HG03060 (cell line): ENCODE measurements around the gene ATP6AP1.

ENCODE experiments used
- ATAC-seq: cut with Tn5 transposase; IDR thresholded peaks from one replicate; pipeline ENCODE4 v1.9.1; 2021; ENCODE audit warnings: low read depth, moderate number of reproducible peaks; ENCODE audit not compliant: unreplicated experiment

The ATP6AP1 gene

DNA sequence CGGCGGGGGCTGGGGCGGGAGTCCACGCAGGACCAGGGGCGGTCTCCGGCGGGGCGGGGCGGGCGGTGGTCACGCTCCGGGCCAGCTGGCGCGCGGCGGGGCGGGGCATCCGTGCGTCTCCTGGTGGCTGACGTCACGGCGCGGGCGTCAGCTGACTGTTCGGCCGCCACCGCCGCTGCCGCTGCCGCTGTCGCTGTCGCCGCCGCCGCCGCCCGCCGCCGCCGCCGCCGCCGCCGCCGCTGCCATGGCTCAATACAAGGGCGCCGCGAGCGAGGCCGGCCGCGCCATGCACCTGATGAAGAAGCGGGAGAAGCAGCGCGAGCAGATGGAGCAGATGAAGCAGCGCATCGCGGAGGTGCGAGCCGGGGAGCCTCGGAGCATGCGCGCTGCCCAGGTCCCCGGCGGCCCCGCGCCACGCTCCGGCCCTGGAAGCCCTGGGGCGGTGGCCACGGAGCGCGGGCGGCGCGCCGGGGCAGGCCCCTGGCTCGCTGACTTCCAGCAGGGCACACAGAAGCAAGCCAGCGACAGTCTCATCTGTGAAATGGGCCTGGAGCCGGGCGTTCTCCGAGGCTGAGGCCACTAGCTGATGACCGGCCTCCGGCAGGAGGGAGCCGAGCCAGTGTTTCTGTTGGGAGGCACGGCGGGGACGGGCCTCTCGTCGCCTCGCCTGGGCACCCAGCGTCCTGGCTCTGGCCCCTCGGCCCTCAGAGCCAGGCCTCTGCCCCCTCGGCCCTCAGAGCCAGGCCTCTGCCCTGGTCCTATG is 15.7 kb downstream of the ATP6AP1 start, which contains the start of gene FAM50A:
Gene FAM50A (plus strand): TSS at position 150 of the 763 bp plus-strand sequence. CDS start 95 bp downstream, at position 245.
- no peak for ATAC-seq

- no peak for ATAC-seq
Observed at GRCh38 chrX:154444755-154445246, 16.3 kb downstream of the ATP6AP1 start.

DNA sequence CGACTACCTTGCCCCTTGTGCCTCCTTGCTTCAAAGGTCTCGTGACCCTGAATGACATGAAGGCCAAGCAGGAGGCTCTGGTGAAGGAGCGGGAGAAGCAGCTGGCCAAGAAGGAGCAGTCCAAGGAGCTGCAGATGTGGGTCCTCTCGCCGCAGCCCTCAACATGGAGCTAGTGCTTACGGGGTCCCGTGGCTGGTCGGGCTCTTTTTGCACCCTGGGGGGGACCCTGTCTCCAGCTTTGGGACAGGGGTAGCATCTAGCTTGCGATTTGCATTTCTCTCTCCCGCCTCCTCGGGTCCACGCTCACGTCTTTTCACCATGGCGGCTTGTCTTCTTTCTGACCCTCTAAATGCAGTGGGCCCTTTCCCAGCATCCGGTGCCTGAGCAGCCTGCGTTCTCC is 17.3 kb downstream of the ATP6AP1 start:
- ATAC-seq = no peak

DNA sequence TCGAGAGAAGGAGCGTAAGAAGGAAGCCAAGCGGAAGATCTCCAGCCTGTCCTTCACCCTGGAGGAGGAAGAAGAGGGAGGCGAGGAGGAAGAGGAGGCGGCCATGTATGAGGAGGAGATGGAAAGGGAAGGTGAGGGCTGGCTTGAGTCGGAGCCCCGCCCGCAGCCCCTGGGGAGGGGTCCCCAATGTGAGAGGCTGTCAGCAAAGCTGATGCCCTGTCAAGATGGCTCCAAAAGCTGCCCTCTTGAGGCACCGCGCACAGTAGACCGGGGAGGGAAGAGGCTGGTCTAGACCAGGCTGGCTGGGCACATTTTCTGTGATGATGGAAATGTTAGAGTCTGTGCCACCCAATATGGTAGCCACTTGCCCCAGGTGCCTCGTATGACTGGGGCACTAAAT is 18.0 kb downstream of the ATP6AP1 start:
- ATAC-seq = no peak

GRCh38 chrX:154448484-154448883 is 20.0 kb downstream of the ATP6AP1 start:
- ATAC-seq = no peak

GRCh38 chrX:154449618-154450017 is 21.1 kb downstream of the ATP6AP1 start:
- no peak for ATAC-seq

DNA sequence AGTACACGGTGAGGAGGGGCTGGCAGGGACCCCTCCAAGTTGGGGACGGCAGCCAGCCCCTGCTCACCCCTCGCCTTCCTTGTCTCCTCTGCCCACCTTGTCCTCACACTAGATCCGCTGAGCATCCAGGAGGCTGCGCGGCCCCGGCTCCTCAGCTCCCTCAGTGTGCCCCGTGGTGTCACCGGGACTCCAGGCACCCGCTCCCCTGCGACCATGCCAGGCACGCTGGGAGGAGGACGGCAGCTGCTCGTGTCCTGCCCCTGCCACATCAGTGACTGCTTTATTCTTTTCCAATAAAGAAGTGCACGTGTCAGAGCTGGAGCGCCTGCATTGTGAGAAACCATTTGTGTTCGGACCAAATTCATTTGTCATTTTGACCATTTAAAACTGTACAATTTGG is 21.8 kb downstream of the ATP6AP1 start:
- ATAC-seq = no peak

DNA sequence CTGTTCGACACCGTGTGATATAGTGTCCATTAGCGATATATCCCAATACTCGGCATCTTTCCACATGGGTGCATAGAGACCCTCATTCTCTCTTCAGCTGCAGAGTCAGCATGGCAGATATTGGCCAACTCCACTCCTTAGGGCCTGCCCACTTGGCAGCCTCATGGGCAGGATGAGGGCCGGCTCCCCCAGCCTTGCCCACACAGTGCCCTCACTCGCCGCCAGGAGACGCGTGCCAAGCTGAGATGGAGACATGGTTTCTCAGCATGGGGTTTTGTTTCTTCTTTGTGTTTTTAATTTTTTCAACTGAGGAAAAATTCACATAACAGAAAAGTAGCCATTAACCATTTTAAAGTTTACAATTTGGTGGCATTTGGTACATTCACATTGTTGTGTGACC is 24.3 kb downstream of the ATP6AP1 start:
- no peak for ATAC-seq

DNA sequence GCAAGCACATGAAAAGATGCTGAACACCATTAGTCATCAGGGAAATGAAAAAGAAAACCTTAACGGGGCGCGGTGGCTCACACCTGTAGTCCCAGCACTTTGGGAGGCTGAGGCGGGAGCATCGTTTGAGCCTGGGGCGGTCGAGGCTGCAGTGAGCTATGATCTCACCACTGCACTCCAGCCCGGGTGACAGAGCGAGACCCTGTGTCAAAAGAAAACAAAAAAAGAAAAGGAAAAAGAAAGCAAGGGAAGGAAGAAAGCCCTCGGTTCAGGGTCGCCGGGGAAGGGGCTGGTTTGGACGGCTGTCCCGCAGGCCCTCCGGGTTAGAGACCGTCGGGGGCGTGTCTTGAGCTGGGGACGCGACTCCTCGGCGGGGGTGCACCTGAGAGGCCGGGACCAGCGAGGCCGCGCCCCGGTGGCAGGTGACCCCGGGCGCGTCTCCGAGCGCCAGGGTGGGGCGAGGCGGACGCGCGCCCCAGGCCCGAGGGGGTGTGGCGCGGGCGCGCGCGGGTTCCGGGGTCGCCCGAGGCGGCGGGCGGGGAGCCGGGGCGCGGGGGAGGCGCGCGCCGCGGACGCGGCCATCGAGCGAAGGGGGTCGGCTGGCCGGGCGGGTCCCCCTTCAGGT is 29.1 kb downstream of the ATP6AP1 start:
- ATAC-seq = no peak

DNA sequence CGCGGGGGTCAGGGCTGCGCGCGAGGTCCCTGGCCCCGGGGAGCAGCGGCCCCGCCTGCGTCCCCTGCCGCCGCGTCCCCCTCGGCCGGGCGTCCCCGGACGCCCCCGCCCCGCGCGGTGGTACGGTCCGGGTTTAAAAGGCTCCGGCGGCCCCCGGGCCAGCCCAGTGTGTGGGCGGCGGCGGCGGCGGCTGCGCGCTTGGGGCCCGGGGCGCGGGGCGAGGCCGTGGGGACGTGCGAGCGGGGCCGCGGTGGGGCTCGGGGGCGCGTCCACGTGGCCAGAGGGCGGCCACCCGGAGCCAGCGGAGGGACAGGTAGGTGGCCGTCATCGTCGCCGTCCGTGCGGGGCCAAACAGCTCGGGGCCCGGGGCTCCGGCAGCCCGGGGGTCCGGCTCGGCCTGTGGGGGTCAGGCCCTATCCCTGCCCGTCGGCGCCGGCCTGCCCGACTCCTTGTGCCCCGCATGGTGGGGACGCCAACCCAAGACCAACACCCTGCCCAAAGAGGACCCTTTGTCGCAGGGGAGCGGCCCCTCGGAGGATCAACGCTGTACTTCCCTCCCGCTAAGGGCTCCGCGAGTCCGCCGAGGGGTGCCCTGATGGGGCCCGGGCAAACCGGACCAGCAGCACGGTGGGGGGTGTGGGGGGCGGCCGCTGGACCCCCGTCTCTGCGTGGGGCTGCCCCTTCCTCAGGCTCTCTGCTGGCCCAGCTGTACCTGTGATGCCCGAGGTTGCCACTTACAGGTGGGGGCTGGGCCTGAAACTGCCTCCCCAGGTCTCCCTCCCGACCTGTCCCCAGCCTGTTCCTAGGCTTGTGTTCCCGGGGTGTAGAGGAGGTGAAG is 29.9 kb downstream of the ATP6AP1 start, which contains the start of gene PLXNA3:
Gene PLXNA3 (plus strand): TSS at position 166 of the 838 bp plus-strand sequence. CDS start 1,903 bp downstream, outside the sequence.
- no peak for ATAC-seq

- no peak for ATAC-seq
Observed at GRCh38 chrX:154458954-154459778, 30.7 kb downstream of the ATP6AP1 start.

DNA sequence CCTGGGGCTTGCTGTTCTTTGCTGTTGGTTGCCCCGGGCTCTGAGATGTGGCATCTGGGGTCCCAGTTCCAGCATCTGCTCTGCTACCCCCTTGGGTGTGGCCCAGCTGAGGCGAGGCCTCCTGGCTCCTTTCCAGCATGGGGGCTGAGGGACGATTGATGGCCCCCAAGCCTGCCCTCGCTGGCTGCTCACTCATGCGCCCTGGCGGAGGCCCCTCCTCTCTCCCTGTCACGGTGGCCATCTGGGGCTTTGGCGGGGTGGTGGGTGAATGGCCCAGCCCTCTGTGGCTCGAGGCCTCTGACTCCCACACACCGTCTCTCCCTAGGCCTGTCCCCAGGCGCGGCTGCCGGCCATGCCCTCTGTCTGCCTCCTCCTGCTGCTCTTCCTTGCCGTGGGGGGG is 31.4 kb downstream of the ATP6AP1 start:
- no peak for ATAC-seq

GRCh38 chrX:154460326-154460725 is 31.8 kb downstream of the ATP6AP1 start:
- ATAC-seq = no peak

GRCh38 chrX:154462396-154462795 is 33.9 kb downstream of the ATP6AP1 start:
- no peak for ATAC-seq

DNA sequence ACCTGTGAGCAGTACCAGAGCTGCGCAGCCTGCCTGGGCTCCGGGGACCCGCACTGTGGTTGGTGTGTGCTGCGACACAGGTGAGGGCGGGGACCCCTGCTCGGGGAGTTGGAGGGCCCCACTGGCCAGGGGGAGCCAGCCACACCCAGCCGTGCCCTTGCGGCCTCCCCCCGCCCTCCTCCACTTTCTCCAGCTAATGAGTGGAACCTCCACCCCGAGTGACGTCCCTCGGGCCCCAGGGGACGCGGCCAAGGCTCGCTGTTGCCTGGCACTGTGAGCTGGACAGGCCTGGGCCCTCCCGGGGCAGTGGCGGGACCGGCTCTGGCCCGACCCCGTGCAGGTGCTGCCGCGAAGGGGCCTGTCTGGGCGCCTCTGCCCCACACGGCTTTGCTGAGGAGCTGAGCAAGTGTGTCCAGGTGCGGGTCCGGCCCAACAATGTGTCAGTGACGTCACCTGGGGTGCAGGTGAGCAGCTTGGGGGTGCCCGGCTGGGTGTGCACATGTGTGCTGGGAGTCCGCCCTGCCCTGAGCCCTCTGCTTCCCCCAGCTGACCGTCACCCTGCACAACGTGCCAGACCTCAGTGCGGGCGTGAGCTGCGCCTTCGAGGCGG is 35.2 kb downstream of the ATP6AP1 start:
- no peak for ATAC-seq

DNA sequence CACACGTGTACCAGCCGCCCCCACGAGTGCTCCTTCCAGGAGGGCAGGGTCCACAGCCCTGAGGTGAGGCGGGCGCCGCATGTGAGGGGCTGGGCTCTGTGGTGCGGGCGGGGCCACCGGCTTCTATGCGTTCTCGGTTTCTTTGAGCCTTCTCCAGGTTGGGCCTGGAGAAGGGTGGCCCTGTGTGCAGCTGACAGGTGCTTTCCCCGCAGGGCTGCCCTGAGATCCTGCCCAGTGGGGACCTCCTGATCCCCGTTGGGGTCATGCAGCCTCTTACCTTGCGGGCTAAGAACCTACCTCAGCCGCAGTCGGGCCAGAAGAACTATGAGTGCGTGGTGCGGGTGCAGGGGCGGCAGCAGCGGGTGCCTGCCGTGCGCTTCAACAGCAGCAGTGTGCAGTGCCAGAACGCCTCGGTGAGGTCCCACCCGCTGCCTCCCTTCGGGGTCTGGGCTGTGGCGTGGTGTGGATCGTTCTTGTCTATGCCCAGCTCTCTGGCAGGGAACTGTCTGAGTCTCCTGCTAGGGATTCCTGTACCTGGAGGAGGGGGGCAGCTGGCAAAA is 36.4 kb downstream of the ATP6AP1 start:
- ATAC-seq = no peak

- ATAC-seq = no peak
Observed at GRCh38 chrX:154465601-154466000, 37.1 kb downstream of the ATP6AP1 start.

DNA sequence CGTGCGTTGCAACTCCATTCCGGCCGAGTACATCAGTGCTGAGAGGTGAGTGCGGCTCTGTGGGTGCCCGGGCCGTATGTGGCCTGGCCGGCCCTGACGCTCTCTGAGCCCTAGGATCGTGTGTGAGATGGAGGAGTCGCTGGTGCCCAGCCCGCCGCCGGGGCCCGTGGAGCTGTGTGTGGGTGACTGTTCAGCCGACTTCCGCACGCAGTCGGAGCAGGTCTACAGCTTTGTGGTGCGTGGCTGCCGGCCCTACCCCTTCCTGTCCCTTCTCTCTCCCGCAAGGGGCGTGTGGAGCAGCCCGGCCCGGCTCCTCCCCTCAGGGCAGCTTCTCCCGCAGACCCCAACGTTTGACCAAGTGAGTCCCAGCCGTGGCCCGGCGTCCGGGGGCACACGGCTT is 37.6 kb downstream of the ATP6AP1 start:
- ATAC-seq = no peak

GRCh38 chrX:154466907-154467306 is 38.4 kb downstream of the ATP6AP1 start:
- no peak for ATAC-seq
